GM21390 (cell line): Measurements from ENCODE around the gene PSMA6.
"Not testable (repeated sequence)": the region's sequence is repeated elsewhere in the genome, so short reads cannot be mapped to it uniquely, and the experiment has no call there.

Experiments used
- ATAC-seq: cut with Tn5 transposase; IDR thresholded peaks from one replicate; pipeline ENCODE4 v1.9.1; 2021; ENCODE audit not compliant: unreplicated experiment

Gene PSMA6

GRCh38 chr14:35319509-35319908, 27.3 kb downstream of the PSMA6 start:
- no peak for ATAC-seq

- no peak for ATAC-seq
These were observed 28.3 kb downstream of the PSMA6 start for GRCh38 chr14:35320472-35320871.

GRCh38 chr14:35326375-35326774, 34.2 kb downstream of the PSMA6 start:
- ATAC-seq = no peak

- peak; percentile 46 for ATAC-seq
These were observed 39.7 kb downstream of the PSMA6 start for GRCh38 chr14:35331605-35332516.

- no peak for ATAC-seq
These were observed 40.5 kb downstream of the PSMA6 start for GRCh38 chr14:35332517-35333263.

GRCh38 chr14:35333264-35333730, 41.1 kb downstream of the PSMA6 start:
- no peak for ATAC-seq

GRCh38 chr14:35333797-35334743, 41.9 kb downstream of the PSMA6 start:
- no peak for ATAC-seq

- ATAC-seq = no peak
These were observed 43.4 kb downstream of the PSMA6 start for GRCh38 chr14:35335388-35336092.

GRCh38 chr14:35336171-35336493, 44.0 kb downstream of the PSMA6 start:
- not testable (repeated sequence) for ATAC-seq

- ATAC-seq = no peak
These were observed 44.5 kb downstream of the PSMA6 start for GRCh38 chr14:35336494-35337268.

- ATAC-seq = no peak
These were observed 45.4 kb downstream of the PSMA6 start for GRCh38 chr14:35337269-35338255.

- ATAC-seq = no peak
These were observed 46.7 kb downstream of the PSMA6 start for GRCh38 chr14:35338731-35339405.

GRCh38 chr14:35339761-35340406, 47.7 kb downstream of the PSMA6 start:
- ATAC-seq = peak; percentile 64

GRCh38 chr14:35340616-35341453, 48.7 kb downstream of the PSMA6 start:
- no peak for ATAC-seq

GRCh38 chr14:35341454-35341750, 49.2 kb downstream of the PSMA6 start:
- ATAC-seq = no peak

GRCh38 chr14:35341751-35342488, 49.7 kb downstream of the PSMA6 start:
- ATAC-seq = no peak
